ENCODE data around the gene ARHGEF2. TPM values are rescaled to one million over a fixed set of nuclear protein-coding genes. Genes with fewer than 3 reads are reported as not detected.

ARHGEF2 gene
- total and polyA plus RNA-seq, 9 of the 15 experiments (the other 6 are each of a cell fraction or from before 2014, with no cell fraction given) = 7.1 to 162 (median 62.2) TPM

DNA sequence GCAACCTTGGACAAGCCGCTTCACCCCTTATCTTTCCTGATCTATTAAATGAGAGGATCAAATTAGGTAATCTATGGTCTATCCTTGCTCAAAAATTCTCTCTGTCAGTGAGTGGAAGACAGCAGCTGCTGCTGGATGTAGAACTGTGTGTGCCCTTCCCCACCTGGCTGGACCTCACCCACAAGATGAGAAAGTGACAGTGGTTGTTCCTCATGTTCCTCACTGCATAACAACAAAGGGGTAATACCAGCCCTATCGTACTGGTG lies 25.5 kb upstream of the ARHGEF2 start:
- ChIA-PET CTCF (ENCODE audit: low intra/inter-chr PET ratio) (no interaction called here), POLR2A (interaction anchor here (0.5 to 4.0 kb wide), 13 partner anchors 13 to 1691 kb away, joined by 3 to 19 read pairs (median 3); partner anchors contain the start of gene SSR2)
- Histone ChIP-seq H3K27me3 (ENCODE audit: control insufficient read depth in 2 of 2, insufficient read depth in 2 of 2, low read length in 2 of 2) (no peaks in the 10 kb centered on the region), H3K9me1 (ENCODE audit: control insufficient read depth, insufficient read depth, low read length) (no peaks in the 10 kb centered on the region), H3K4me1 (replicated peaks in 1 of 2; ENCODE audit: control insufficient read depth in 2 of 2, insufficient read depth in 2 of 2, low read length in 2 of 2) (peaks cover 22 to 34% of the 10 kb centered on the region in 2 experiments; a peak in 4 of 5 replicates), H3K9me3 (replicated peaks; ENCODE audit: control insufficient read depth, insufficient read depth, low read depth, low read length) (no peaks in the 10 kb centered on the region), H3K36me3 (ENCODE audit: control insufficient read depth, insufficient read depth, low read length) (peaks cover 4% of the 10 kb centered on the region; the same call in 2 of the 3 replicates), H3K4me3 (no peak overlapping the region), H3K9ac (ENCODE audit: insufficient read depth in 1 of 2, low read depth in 2 of 2, low read length in 2 of 2) (0 out of 4 replicates have a peak overlapping the region, but pooled peaks of 1 of the 2 experiments have one; percentile 4), H3K4me2 (ENCODE audit: insufficient read depth, low read length) (peak overlapping the region; percentile 65), H4K20me1 (replicated peaks; ENCODE audit: control insufficient read depth, insufficient read depth, low read length) (no peaks in the 10 kb centered on the region), H3K79me2 (ENCODE audit: control insufficient read depth, insufficient read depth, low read length) (no peaks in the 10 kb centered on the region), H3K27ac (ENCODE audit: extremely low read depth, low read depth, low read length) (peak overlapping the region; percentile 42; the same call in 1 of the 3 replicates), H2AFZ (ENCODE audit: low read depth, low read length) (peak overlapping the region; percentile 64)
- WGBS (ENCODE audit: insufficient coverage, low coverage, missing lambda C conversion rate) = 32% methylated on average over 2 of the region's 2 CpGs
- TF ChIP-seq, protein P1, sequence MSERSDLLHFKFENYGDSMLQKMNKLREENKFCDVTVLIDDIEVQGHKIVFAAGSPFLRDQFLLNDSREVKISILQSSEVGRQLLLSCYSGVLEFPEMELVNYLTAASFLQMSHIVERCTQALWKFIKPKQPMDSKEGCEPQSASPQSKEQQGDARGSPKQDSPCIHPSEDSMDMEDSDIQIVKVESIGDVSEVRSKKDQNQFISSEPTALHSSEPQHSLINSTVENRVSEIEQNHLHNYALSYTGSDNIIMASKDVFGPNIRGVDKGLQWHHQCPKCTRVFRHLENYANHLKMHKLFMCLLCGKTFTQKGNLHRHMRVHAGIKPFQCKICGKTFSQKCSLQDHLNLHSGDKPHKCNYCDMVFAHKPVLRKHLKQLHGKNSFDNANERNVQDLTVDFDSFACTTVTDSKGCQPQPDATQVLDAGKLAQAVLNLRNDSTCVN (CRISPR knock-in tag; IDR thresholded peaks at IDR 0.05) = no peak
- peak; percentile 40; the same call in 1 of the 2 replicates for TF ChIP-seq GATA2 (CRISPR knock-in tag; IDR thresholded peaks at IDR 0.05)
- intact Hi-C loops (cut with micrococcal nuclease) = loop anchor here (5.0 kb wide), 1 partner anchor 63 kb away; no protein-coding TSS in a partner anchor
- no TSS peak for BruUV-seq (replicated peaks)
- no peak for FAIRE-seq
- DNase-seq (ENCODE audit: extremely low read depth in 1 of 4, low spot score in 3 of 4) = no peak
- no peak for ATAC-seq
- in situ Hi-C loops (cut with MboI) = no loop called here

All from K562 (cell line).